HEK293T (cell line): ENCODE measurements around the gene MAPK12.

Experiments used
- ARNT ChIP-seq: fragments of 450-650 bp; IDR thresholded peaks from 2 replicates; pipeline ENCODE4 v1.6.1; 2017; ENCODE audit warnings: mild to moderate bottlenecking
- FOXA1 ChIP-seq: fragments of 450-650 bp; IDR thresholded peaks from 2 replicates; pipeline ENCODE4 v1.6.1; 2016; ENCODE audit warnings: mild to moderate bottlenecking
- HDGF ChIP-seq: fragments of 450-650 bp; IDR thresholded peaks from 2 replicates; pipeline ENCODE4 v1.6.1; 2017; ENCODE audit warnings: antibody characterized with exemption, borderline replicate concordance
- PKNOX1 ChIP-seq: fragments of 450-650 bp; IDR thresholded peaks from 2 replicates; pipeline ENCODE4 v1.6.1; 2016

- TF ChIP-seq PKNOX1 (peak; percentile 51; the same call in 1 of the 2 replicates), ARNT (no peak), FOXA1 (no peak), HDGF (no peak)
These were observed 51.6 kb downstream of the MAPK12 start for GRCh38 chr22:50209893-50210292.
